ENCODE data around the gene CAMSAP3. TPM values are rescaled to one million over a fixed set of nuclear protein-coding genes. Genes with fewer than 3 reads are reported as not detected.

CAMSAP3 gene
- total RNA-seq, 1 donor from 2014 or later: 4.1 TPM

GRCh38 chr19:7607874-7608560, 12.4 kb downstream of the CAMSAP3 start:
- no peaks in the 10 kb centered on the region for H3K9me3 Mint-ChIP-seq (ENCODE audit: unreplicated experiment)
- no peaks in the 10 kb centered on the region for H3K4me1 Mint-ChIP-seq (ENCODE audit: low read depth, unreplicated experiment)
- Histone ChIP-seq H2AFZ (ENCODE audit: low read depth, low read length) (no peak overlapping the region), H3K79me2 (ENCODE audit: insufficient read depth, low read length) (no peaks in the 10 kb centered on the region), H3K9ac (ENCODE audit: low read length) (no peak overlapping the region), H3K27ac (ENCODE audit: low read depth, low read length) (no peak overlapping the region), H3K4me1 (ENCODE audit: insufficient read depth, low read length) (no peaks in the 10 kb centered on the region), H3K36me3 (ENCODE audit: insufficient read depth, low read length) (no peaks in the 10 kb centered on the region), H3K4me2 (ENCODE audit: low read length) (no peak overlapping the region), H3K4me3 (ENCODE audit: insufficient read depth, low read depth, low read length) (no peak overlapping the region), H4K20me1 (ENCODE audit: insufficient read depth, low read length) (no peaks in the 10 kb centered on the region), H3K27me3 (ENCODE audit: insufficient read depth, low read length) (no peaks in the 10 kb centered on the region), H3K9me3 (ENCODE audit: insufficient read depth, low read depth, low read length) (no peaks in the 10 kb centered on the region)
- H3K36me3 Mint-ChIP-seq (ENCODE audit: low read depth, unreplicated experiment): no peaks in the 10 kb centered on the region
- no peak overlapping the region for H3K27ac Mint-ChIP-seq (ENCODE audit: unreplicated experiment)
- H3K4me3 Mint-ChIP-seq (ENCODE audit: unreplicated experiment): no peak overlapping the region
- H3K27me3 Mint-ChIP-seq (ENCODE audit: low read depth, unreplicated experiment): peaks cover 4% of the 10 kb centered on the region
- TF ChIP-seq EZH2 (IDR thresholded peaks at IDR 0.05; ENCODE audit: insufficient read depth, low read length): no peak
- TF ChIP-seq, protein P1, sequence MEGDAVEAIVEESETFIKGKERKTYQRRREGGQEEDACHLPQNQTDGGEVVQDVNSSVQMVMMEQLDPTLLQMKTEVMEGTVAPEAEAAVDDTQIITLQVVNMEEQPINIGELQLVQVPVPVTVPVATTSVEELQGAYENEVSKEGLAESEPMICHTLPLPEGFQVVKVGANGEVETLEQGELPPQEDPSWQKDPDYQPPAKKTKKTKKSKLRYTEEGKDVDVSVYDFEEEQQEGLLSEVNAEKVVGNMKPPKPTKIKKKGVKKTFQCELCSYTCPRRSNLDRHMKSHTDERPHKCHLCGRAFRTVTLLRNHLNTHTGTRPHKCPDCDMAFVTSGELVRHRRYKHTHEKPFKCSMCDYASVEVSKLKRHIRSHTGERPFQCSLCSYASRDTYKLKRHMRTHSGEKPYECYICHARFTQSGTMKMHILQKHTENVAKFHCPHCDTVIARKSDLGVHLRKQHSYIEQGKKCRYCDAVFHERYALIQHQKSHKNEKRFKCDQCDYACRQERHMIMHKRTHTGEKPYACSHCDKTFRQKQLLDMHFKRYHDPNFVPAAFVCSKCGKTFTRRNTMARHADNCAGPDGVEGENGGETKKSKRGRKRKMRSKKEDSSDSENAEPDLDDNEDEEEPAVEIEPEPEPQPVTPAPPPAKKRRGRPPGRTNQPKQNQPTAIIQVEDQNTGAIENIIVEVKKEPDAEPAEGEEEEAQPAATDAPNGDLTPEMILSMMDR (IDR thresholded peaks at IDR 0.05; ENCODE audit: insufficient read depth, low read depth, low read length): no peak
- no peak for FAIRE-seq
- DNase-seq (ENCODE audit: low read depth): no peak

GRCh38 chr19:7610491-7611240, 15.0 kb downstream of the CAMSAP3 start:
- no peak for FAIRE-seq
- TF ChIP-seq, protein P1 (IDR thresholded peaks at IDR 0.05; ENCODE audit: insufficient read depth, low read depth, low read length): no peak
- TF ChIP-seq EZH2 (IDR thresholded peaks at IDR 0.05; ENCODE audit: insufficient read depth, low read length): no peak
- H3K4me3 Mint-ChIP-seq (ENCODE audit: unreplicated experiment): no peak overlapping the region

More at GRCh38 chr19:7610491-7611240, 15.0 kb downstream of the CAMSAP3 start:
- Mint-ChIP-seq H3K9me3 (ENCODE audit: unreplicated experiment) (no peaks in the 10 kb centered on the region), H3K4me1 (ENCODE audit: low read depth, unreplicated experiment) (no peaks in the 10 kb centered on the region), H3K27me3 (ENCODE audit: low read depth, unreplicated experiment) (no peaks in the 10 kb centered on the region), H3K27ac (ENCODE audit: unreplicated experiment) (no peak overlapping the region), H3K36me3 (ENCODE audit: low read depth, unreplicated experiment) (peaks cover 3% of the 10 kb centered on the region)
- H3K4me3 ChIP-seq (ENCODE audit: insufficient read depth, low read depth, low read length): no peak overlapping the region
- H3K9me3 ChIP-seq (ENCODE audit: insufficient read depth, low read depth, low read length): no peaks in the 10 kb centered on the region
- H3K4me2 ChIP-seq (ENCODE audit: low read length): no peak overlapping the region
- DNase-seq (ENCODE audit: low read depth): no peak
- H3K4me1 ChIP-seq (ENCODE audit: insufficient read depth, low read length): no peaks in the 10 kb centered on the region
- H3K9ac ChIP-seq (ENCODE audit: low read length): no peak overlapping the region
- H3K27ac ChIP-seq (ENCODE audit: low read depth, low read length): no peak overlapping the region
- H3K36me3 ChIP-seq (ENCODE audit: insufficient read depth, low read length): no peaks in the 10 kb centered on the region
- no peaks in the 10 kb centered on the region for H3K27me3 ChIP-seq (ENCODE audit: insufficient read depth, low read length)
- no peaks in the 10 kb centered on the region for H3K79me2 ChIP-seq (ENCODE audit: insufficient read depth, low read length)
- H2AFZ ChIP-seq (ENCODE audit: low read depth, low read length): no peak overlapping the region
- H4K20me1 ChIP-seq (ENCODE audit: insufficient read depth, low read length): no peaks in the 10 kb centered on the region

Measured in astrocyte (in vitro differentiated cells and primary cell).